ENCODE measurements around the gene HOXB1. TPM values are rescaled to one million over a fixed set of nuclear protein-coding genes. Genes with fewer than 3 reads are reported as not detected.
A peak's percentile ranks its signal among the peaks of the same experiment; 100 is the strongest.

The HOXB1 gene
- total RNA-seq, 3 donors from 2014 or later = not detected

GRCh38 chr17:48519427-48519826 is 11.4 kb downstream of the HOXB1 start:
- ATAC-seq = no peak
- TF ChIP-seq, protein P1, sequence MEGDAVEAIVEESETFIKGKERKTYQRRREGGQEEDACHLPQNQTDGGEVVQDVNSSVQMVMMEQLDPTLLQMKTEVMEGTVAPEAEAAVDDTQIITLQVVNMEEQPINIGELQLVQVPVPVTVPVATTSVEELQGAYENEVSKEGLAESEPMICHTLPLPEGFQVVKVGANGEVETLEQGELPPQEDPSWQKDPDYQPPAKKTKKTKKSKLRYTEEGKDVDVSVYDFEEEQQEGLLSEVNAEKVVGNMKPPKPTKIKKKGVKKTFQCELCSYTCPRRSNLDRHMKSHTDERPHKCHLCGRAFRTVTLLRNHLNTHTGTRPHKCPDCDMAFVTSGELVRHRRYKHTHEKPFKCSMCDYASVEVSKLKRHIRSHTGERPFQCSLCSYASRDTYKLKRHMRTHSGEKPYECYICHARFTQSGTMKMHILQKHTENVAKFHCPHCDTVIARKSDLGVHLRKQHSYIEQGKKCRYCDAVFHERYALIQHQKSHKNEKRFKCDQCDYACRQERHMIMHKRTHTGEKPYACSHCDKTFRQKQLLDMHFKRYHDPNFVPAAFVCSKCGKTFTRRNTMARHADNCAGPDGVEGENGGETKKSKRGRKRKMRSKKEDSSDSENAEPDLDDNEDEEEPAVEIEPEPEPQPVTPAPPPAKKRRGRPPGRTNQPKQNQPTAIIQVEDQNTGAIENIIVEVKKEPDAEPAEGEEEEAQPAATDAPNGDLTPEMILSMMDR (IDR thresholded peaks at IDR 0.05) = no peak
- Histone ChIP-seq H3K36me3 (ENCODE audit: low read depth) (no peaks in the 10 kb centered on the region), H3K4me1 (ENCODE audit: low read depth) (no peaks in the 10 kb centered on the region), H3K4me3 (no peak overlapping the region), H3K9me3 (no peaks in the 10 kb centered on the region)
- intact Hi-C loops (cut with DNase I, micrococcal nuclease) = no loop called here
- DNase-seq = no peak

- Histone ChIP-seq H3K9me3 (no peaks in the 10 kb centered on the region), H3K36me3 (ENCODE audit: low read depth) (no peaks in the 10 kb centered on the region), H3K4me1 (ENCODE audit: low read depth) (peaks cover 6% of the 10 kb centered on the region), H3K4me3 (no peak overlapping the region)
- TF ChIP-seq, protein P1 (IDR thresholded peaks at IDR 0.05) = no peak
- intact Hi-C loops (cut with DNase I, micrococcal nuclease) = no loop called here
- ATAC-seq = peak; percentile 19
- no peak for DNase-seq
These were observed 13.3 kb downstream of the HOXB1 start for GRCh38 chr17:48517478-48517877.

DNA sequence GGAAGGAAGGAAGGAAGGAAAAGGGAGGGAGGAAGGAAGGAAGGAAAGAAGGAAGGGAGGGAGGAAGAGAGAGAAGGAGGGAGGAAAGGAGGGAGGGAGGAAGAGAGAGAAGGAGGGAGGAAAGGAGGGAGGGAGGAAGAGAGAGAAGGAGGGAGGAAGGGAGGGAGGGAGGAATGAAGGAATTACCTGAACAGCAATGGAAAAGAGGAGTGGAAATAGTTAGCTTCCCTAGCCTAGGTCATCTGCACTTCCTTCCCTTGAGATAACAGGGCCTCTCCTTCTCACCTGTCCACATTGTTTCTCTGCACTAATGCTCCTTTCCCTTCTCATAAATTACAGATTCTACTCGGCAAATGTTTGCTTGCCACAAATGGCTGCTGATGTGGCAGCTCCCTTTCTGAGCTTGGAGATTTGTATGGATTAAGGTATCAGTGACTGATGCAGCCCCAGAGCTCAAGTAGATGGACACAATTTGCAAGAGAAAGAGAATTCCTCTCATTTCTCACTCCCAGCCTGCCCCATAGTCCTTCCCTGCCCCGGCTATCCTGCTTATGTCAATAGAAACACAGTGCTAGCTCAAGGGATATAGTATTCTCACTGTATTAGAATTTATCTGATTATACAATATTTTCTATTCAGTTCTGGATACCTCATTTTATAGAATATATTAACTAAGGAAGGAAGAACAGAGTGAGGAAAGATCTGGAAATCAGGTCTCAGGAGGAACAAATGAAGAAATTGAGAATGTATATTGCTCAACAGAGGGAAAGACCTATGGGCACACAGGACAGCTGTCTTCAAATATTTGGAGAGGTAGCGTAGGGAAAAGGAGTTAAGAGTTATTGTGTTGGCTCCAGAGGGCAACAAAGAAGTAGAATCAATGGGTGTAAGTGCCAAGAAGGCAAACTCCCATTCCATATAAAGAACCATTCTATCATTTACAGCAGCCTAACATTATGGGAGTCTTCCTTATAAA is 14.6 kb downstream of the HOXB1 start:
- TF ChIP-seq, protein P1 (IDR thresholded peaks at IDR 0.05) = no peak
- no peaks in the 10 kb centered on the region for H3K9me3 ChIP-seq
- intact Hi-C loops (cut with DNase I, micrococcal nuclease) = no loop called here
- peaks cover 6% of the 10 kb centered on the region for H3K4me1 ChIP-seq (ENCODE audit: low read depth)
- H3K36me3 ChIP-seq (ENCODE audit: low read depth) = no peaks in the 10 kb centered on the region
- peak; percentile 33 for ATAC-seq
- no peak overlapping the region for H3K4me3 ChIP-seq
- no peak for DNase-seq

DNA sequence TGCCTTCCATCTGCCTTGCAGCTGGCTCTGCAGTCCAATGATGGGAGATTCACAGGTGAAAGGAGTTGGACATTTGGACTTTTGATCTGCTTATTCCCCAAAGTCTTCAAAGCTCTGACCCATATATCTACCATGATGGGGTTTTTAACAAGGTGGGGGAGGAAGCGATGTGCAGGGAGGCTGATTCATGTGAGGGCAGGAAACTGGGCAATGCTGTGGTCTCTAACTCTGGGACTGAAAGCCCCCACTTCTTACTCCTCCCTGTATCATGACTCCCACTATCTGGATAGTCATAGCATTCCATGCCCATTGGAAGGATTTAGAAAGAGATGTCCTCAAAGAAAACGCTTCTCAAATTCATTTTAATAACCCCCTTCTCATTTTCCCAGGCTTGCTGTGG is 16.3 kb downstream of the HOXB1 start:
- no peak overlapping the region for H3K4me3 ChIP-seq
- no peaks in the 10 kb centered on the region for H3K9me3 ChIP-seq
- H3K36me3 ChIP-seq (ENCODE audit: low read depth) = no peaks in the 10 kb centered on the region
- ATAC-seq (no peak), DNase-seq (no peak)
- H3K4me1 ChIP-seq (ENCODE audit: low read depth) = peaks cover 6% of the 10 kb centered on the region
- intact Hi-C loops (cut with DNase I, micrococcal nuclease) = no loop called here
- TF ChIP-seq, protein P1 (IDR thresholded peaks at IDR 0.05) = no peak

DNA sequence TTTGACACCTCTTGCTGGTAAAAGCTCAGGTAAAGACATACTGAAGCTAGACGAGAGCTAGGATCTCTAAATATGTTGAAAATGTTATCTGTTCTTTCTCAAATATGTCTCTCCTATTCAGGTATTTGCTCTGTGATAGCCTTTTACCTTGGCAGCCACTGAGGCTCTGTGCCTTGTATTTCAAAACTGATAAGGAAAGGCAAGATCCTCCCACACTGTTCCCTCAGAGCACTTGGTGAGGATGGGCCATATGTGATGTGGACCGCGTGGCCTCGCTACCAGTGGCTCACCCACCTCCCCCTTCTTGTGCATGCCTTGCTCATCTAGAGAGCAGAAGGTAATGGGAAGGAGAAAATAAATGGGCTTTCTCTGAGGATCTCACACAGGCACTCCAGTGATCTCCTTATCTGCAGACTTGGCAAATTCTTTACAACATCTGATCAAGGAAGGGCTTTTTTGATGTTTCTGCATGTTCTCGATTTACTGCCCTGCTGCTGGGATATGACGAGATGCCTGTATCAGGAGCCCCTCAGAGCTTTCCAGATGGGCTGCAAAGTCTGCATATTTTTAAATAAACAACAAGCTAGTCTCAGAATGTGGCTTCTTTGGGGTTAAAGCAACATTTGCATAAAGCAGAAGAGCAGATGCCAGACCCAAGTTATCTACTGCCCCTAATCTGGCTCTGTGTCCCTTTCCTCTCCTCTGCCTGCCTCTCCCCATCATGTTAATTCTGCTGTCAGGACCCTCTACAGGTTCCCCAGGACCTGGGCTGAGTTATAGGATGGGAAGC is 16.9 kb downstream of the HOXB1 start:
- intact Hi-C loops (cut with DNase I, micrococcal nuclease) = no loop called here
- ATAC-seq = no peak
- Histone ChIP-seq H3K4me3 (no peak overlapping the region), H3K36me3 (ENCODE audit: low read depth) (no peaks in the 10 kb centered on the region), H3K9me3 (no peaks in the 10 kb centered on the region), H3K4me1 (ENCODE audit: low read depth) (peaks cover 6% of the 10 kb centered on the region)
- TF ChIP-seq, protein P1 (IDR thresholded peaks at IDR 0.05) = no peak
- no peak for DNase-seq

Data from mucosa of descending colon (tissue), 3 donors.